Stomach (tissue), 4 donors: ENCODE results near the gene KCNJ12.
"Not testable (repeated sequence)": the region's sequence is repeated elsewhere in the genome, so short reads cannot be mapped to it uniquely, and the experiment has no call there.

Source experiments
- POLR2A ChIP-seq, 4 donors: fragments of 450-650 bp; IDR thresholded peaks; one replicate each; pipeline ENCODE4 v1.6.1; 2016; ENCODE audit warnings: antibody characterized with exemption in 4 of 4, control low read depth in 2 of 4, mild to moderate bottlenecking in 1 of 4, moderate library complexity in 1 of 4
- POLR2AphosphoS5 ChIP-seq, 3 donors: sonication (generic); formaldehyde crosslinking; IDR thresholded peaks; one replicate each; pipeline ENCODE4 v1.6.1; 2016; ENCODE audit warnings: antibody characterized with exemption in 3 of 3
- TF ChIP-seq, protein P1 (sequence below), 7 experiments: fragments of 450-650 bp in 4 of 7; fragments of 200-600 bp in 3 of 7; sonication (generic) in 3 of 7; IDR thresholded peaks; one replicate each; pipeline ENCODE4 v1.5.1; 2016 to 2019; ENCODE audit warnings: antibody characterized with exemption in 7 of 7, control low read depth in 2 of 7, mild to moderate bottlenecking in 1 of 7

GRCh38 chr17:21411679-21412205 lies 35.6 kb downstream of the KCNJ12 start:
- TF ChIP-seq POLR2AphosphoS5, POLR2A (IDR thresholded peaks at IDR 0.05): not testable (repeated sequence)
- TF ChIP-seq, protein P1, sequence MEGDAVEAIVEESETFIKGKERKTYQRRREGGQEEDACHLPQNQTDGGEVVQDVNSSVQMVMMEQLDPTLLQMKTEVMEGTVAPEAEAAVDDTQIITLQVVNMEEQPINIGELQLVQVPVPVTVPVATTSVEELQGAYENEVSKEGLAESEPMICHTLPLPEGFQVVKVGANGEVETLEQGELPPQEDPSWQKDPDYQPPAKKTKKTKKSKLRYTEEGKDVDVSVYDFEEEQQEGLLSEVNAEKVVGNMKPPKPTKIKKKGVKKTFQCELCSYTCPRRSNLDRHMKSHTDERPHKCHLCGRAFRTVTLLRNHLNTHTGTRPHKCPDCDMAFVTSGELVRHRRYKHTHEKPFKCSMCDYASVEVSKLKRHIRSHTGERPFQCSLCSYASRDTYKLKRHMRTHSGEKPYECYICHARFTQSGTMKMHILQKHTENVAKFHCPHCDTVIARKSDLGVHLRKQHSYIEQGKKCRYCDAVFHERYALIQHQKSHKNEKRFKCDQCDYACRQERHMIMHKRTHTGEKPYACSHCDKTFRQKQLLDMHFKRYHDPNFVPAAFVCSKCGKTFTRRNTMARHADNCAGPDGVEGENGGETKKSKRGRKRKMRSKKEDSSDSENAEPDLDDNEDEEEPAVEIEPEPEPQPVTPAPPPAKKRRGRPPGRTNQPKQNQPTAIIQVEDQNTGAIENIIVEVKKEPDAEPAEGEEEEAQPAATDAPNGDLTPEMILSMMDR (IDR thresholded peaks at IDR 0.05): not testable (repeated sequence)
